HG03066 (cell line): ENCODE results near the gene COX17.

ENCODE experiments used
- ATAC-seq: cut with Tn5 transposase; IDR thresholded peaks from one replicate; pipeline ENCODE4 v1.9.1; 2021; ENCODE audit warnings: low read depth; ENCODE audit not compliant: unreplicated experiment

COX17 gene

DNA sequence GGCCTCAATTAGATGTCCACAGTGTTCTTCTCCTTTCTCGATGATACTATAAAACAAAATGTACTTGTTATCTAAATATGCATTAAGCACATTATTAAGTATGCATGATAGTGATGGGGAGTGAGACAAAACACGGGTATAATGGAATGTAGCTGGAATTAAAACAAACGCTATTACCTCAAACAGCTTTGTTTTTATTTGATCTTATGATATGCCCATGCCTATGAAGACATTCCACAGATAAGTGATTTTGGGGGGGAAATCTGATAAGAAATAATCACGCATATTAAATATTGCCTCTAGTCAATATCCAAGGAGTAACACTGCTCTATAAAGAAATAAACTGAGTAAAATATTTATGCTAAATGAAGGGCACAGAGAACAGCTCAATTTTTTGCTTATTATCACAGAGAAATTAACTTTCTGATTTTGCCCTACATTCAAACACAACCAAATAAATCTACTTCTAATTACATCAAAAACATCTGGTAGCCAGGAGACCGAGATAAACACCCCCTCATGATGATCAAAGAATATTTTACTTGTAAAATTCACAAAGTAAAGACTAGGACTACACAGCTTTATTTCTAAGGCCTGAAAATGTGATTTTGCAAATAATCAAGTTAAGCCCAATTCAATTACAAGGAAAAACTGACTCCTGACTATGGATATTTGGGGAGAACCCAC, 1.9 kb downstream of the COX17 start:
- ATAC-seq, result no peak

- no peak for ATAC-seq
Measured at GRCh38 chr3:119673875-119674274, 3.3 kb downstream of the COX17 start.

GRCh38 chr3:119672776-119673175, 4.4 kb downstream of the COX17 start:
- ATAC-seq, result no peak

DNA sequence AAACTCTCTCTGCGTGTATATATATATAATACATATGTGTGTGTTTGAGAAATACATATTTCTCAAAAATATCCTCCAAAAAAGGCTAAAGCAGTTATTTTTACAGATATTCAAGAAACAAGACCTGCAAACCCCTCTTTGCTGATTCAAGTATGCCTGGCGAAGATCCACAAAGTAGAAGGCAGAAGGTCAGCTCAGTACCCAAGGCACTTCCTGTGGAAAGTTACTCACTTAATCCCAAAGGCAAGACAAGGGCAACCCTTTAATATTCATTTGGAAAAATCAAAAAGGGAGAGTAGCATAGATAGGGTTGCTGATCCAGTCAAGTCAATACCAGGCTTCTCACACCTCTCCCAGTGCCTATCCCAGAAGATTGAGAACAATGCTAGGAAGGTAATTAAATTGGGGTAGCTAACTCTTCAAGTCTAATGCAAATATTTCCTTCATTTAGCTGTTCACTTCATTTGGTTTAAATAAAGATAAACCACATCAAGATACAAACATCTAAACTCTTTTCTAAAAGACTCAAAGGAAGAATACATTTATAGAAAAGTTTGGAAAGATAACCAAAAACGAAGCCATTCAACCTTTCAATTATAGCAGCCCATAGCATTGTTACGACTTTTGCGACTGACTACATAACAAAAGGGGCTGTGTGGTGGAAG, 7.2 kb downstream of the COX17 start:
- ATAC-seq, result no peak

GRCh38 chr3:119665954-119666559, 11.1 kb downstream of the COX17 start:
- no peak for ATAC-seq

DNA sequence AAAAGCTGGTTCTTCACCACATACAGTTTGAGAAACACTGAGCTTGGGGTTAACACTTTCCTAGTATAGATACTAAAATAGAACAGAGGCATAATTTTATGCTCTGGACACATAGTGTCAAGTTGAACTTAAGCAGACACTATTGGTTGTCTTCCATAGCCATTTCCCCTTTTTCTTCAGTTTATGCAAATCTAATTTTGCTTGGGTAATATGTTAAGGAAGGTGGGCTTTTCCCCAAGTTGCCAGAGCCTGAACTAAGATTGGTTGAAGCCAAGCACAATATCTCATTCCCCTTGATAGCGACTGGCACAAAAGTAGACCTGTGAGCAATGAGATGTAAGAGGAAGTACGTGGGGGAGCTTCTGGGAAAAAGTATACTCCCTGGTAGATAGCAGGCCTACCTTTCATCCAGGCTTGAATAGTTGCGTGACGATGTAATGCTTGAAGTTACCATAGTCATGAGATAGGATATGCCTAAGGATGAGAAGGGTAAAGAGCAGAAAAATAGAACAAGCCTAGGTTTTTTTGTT, 12.3 kb downstream of the COX17 start:
- no peak for ATAC-seq

- ATAC-seq, result no peak
Measured at GRCh38 chr3:119664370-119664769, 12.8 kb downstream of the COX17 start.

GRCh38 chr3:119663885-119664284, 13.3 kb downstream of the COX17 start:
- ATAC-seq, result no peak

DNA sequence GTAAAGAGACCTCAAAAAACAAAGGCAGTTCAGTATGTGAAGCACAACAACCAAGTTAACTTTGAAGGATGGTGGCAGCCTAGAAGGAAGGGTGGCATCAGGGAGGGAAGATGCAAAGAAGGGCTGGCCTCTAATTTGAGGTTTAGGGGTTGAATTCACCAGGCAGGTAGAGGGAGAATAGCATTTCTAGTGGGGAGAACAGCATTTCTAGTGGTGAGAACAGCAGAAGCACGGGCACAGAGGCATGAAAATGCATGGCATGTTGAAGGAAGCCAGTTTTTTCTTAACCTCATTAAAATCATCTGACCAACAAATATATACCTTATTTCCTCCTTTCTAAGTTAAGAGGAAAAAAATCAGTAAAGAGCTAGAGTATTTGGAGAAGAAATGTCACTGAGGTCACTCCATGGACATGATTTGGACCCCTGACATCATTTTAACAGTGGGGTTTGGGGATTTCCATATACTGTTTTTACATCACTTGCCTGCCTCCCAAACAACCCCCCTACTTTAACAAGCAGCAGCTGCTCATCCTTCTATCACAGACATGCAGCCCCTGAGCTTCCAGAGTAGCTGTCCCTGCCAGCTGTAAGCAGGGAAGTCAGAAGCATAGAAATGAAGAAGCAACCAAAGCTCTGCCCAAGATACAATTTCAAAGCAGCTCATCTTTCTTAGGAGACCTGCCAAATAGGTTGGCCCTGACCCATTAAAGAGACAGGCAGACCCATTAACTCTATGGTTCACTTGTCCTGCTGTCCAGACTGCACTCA, 14.4 kb downstream of the COX17 start:
- no peak for ATAC-seq

DNA sequence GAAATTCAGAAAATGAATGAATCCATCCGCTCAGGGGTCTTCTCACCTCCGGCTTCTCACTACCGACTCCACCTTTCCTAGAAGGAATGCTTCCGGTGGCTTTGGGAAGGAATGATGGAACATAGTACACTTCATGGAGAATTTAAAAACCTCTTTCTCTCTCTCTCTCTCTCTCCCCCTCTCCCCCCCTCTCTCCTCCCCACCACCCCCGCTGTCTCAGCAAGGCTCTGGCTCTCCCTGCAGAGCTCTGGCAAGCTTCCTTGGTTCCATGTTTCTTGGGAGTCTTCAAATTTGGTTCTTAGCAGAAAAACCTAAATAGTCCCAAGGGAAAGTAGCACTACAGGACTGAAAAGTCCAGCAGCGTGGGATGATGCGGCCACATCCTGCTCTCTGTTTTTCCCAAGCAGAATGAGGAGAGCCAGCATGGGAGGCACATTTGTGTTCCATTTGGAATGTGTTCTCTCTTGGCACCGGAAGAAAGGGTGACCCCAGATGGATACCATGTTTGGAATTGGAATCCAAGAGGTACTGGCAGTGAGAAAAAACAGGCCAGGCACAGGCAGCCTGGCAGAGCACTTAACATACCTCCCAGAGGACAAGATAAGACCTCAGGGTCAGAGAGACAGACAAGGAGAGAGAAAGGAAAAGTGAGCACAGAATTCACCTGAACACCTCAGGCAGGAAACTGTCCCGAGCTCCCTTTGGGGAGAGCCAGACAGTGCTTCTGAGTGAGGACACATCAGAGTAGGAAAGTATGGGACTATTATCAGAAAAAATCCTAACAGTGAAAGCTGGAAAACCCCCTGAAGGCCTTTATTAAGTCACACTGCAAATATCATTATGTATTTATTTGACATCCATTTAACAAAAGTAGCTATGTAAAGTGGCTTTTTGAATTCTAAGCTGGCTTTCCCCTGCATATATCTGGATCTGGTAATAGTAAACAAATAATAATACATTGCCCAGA, 16.4 kb downstream of the COX17 start, which contains the start of gene POPDC2:
POPDC2 (minus strand) TSS at position 116 of the 967 bp plus-strand sequence. CDS start 166 bp downstream, outside the sequence.
- ATAC-seq, result no peak

- no peak for ATAC-seq
Measured at GRCh38 chr3:119659606-119660291, 17.5 kb downstream of the COX17 start.

- no peak for ATAC-seq
Measured at GRCh38 chr3:119658994-119659393, 18.2 kb downstream of the COX17 start.

- no peak for ATAC-seq
Measured at GRCh38 chr3:119657887-119658702, 19.1 kb downstream of the COX17 start.

DNA sequence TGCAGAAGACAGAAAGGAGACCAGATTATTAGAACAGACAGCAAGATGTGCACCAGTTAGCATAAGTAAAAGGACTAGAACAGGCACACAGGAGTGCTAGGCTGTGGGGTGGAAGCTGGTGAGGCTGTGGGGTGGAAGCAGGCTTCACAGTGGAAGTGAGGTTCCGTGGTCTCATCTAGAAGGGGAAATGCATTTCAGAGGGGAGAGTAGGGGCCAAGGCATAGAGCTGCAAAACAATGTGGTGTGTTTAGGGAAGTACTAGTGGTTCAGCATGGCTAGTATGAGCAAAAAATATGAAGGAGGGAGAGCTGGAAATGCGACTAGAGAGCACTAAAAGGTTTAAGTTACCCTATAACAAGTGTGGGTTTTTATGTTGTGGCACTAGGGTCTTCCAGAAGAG, 23.3 kb downstream of the COX17 start:
- ATAC-seq, result no peak

DNA sequence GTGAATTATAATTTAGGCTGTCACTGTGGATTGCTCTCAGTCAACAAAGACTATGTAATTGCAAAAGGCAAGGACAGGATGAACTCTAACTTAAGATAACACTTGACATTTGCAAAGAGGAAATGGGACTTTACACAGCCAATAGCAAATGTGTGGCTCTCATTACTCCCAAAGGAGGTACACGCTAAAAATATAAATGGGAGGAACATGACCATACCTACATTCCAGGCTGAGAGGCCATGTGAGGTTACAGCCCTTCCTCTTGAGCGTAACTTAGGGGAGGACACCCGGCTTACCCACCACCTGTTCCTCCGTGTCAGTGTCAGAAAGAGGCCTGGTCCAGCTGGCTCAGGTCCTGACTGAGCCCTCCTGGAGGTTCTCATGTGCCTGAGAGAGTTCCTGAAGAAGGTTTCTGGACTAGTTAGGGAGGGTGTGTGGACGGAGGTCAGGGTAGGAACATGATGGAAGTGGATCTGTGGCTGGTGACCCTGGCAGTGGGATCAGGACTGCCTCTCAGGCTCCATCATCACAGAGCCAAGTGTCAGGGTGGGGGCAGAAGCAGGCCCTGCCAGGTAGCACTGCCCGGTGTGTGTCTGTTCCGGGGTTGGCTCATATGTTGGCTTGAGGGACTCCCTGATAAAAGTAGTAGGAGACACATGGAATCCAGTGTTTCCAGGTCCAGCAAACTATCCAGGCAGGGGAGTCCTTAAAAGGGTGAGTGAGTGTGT, 24.7 kb downstream of the COX17 start:
- no peak for ATAC-seq

- no peak for ATAC-seq
Measured at GRCh38 chr3:119649761-119650160, 27.4 kb downstream of the COX17 start.

DNA sequence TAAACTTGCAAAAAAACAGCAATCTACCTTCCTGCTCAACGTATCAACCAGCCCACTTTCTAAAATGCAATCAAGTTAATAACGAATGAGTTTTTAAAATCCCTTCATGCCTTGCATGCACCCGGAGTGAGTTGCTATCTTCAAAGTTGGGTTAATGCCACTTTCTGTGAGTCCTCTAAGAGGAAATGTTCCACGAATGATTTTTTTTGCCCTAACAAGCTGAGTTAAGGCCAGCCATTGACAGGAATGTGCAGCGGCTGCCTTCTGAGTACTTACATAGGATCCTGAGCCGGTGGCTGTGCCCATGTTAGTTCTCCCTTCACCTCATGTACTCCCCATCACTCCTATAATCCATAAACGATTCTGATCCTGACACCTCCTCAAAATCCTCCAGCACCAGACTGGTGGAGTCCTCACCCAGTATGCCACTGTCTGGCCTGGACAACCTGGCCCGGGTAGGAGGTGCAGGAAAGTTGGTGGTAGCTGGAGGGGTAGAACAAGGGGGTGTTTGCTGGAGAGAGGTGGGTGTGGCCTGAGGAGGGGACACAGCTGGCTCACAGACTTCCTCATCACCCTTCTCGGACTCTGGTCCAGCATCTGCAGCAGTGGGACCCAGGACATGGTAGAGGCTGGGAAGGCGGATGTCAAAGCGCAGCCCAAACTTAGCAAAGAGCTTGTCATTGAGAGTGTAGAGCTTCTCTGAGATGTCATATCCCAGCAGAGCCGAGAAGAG, 29.2 kb downstream of the COX17 start:
- no peak for ATAC-seq
